Activated naive CD4-positive, alpha-beta T cell treated with Interleukin-2 at 50 U/mL for 16 hours (primary cell): ENCODE results near the gene PLD1.

Experiments
- DNase-seq: peaks from one replicate; pipeline ENCODE4 v3.0.0-alpha.2; 2020

Gene PLD1

GRCh38 chr3:171813278-171813896, 3.1 kb upstream of the PLD1 start:
- no peak for DNase-seq

DNA sequence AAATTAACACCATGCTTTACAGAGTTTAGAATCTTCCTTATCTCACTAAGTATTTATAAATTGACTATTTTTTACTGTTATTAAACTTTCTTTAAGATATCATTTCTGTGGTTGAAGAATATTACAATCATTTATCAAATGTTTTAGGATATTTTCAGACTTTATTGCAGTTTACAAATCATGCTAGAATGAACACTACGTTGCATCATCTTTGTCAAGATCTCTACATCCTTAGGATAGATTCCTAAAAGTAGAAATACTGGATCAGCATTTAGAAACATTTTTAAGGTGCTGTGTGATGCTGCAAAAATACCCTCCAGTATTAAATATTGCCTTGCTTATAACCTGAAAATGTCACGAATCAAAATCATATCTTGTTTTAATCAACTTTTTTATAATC, 2.5 kb upstream of the PLD1 start:
- no peak for DNase-seq

DNA sequence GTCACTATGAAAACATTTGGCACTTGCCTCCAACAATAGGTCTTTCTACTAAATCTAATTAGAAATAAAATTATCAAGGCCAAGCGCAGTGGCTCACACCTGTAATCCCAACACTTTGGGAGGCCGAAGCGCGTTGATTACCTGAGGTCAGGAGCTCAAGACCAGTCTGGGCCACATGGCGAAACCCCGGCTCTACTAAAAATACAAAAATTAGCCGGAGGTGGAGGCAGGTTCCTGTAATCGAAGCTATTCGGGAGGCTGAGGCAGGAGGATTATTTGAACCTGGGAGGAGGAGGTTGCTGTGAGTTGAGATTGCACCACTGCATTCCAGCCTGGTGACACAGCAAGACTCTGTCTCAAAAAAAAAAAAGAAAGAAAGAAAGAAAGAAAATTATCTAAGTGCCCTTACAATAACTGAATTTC, 1.6 kb upstream of the PLD1 start:
- no peak for DNase-seq

DNA sequence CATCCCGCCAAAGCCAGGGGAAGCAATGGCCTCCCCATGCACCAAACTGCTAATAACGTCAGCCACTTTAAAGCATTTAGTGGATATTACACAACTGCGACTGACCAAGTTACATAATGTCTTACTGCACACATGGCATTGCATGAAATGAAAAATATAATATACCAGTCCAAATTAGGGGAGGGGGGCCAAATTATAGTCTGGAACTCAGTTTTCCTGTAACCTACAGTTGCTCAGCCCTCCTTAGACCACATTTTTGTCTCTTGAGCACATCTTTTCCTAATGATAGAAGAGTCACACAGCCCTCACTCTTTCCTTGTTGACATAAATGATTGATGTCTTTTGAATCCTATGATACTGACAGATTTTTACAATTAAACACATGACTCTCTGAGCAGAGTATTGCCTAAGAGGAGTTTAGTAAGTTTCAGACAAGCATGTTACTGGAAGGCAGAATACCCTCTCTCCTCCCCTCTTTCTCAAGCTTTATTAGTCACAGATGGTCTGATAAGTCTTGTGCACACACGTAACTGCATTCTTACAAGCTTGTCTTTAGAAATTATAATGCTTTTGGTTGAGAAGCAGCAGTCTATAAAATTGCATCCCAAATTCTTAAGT, 1.1 kb upstream of the PLD1 start:
- no peak for DNase-seq

DNA sequence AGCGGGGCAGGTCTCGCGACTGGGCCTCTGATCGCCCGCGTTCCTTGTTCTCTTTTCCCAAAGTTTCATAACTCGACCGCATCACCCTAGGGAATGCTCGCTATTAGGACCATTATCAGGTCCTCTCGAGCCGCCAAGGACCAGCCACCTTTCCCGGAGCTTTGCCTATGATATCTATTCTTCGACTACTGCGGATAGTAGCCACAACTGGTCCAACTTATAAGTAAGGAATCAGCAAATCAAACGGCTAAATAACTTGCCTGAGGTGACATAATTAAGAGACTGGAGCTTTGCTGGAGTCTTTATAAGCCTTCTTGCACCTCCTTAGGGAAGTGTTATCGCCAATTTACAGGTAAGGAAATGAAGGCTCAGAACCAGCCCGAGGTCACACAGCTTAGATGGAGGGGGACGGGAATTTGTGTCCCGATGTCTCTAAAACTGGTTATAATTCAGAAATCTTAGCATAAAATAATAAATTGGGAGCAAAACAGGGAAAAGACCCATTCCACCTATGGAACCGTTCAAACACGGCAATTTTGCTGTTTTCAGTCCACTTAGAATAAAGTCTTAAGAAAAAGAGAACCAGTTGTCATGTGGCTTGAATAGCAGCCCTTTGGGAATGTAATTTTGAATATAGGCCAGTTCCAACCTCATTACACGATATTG, 479 bp upstream of the PLD1 start:
- no peak for DNase-seq

- no peak for DNase-seq
These were observed 747 bp downstream of the PLD1 start for GRCh38 chr3:171809611-171809860.

DNA sequence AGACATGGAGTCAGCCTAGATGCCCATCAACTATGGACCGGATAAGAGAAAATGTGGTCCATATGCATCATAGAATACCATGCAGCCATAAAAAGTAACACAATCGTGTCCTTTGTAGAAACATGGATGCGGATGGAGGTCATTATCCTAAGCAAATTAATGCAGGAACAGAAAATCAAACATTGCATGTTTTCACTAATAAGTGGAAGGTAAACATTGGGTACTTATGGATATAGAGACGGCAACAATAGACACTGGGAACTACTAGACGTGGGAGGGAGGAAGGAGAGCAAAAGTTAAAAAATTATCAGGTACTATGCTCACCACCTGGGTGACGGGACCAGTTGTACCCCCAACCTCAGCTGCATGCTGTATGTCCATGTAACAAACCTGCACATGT, 2.5 kb downstream of the PLD1 start:
- DNase-seq = no peak

- DNase-seq = no peak
These were observed 3.1 kb downstream of the PLD1 start for GRCh38 chr3:171807129-171807675.

DNA sequence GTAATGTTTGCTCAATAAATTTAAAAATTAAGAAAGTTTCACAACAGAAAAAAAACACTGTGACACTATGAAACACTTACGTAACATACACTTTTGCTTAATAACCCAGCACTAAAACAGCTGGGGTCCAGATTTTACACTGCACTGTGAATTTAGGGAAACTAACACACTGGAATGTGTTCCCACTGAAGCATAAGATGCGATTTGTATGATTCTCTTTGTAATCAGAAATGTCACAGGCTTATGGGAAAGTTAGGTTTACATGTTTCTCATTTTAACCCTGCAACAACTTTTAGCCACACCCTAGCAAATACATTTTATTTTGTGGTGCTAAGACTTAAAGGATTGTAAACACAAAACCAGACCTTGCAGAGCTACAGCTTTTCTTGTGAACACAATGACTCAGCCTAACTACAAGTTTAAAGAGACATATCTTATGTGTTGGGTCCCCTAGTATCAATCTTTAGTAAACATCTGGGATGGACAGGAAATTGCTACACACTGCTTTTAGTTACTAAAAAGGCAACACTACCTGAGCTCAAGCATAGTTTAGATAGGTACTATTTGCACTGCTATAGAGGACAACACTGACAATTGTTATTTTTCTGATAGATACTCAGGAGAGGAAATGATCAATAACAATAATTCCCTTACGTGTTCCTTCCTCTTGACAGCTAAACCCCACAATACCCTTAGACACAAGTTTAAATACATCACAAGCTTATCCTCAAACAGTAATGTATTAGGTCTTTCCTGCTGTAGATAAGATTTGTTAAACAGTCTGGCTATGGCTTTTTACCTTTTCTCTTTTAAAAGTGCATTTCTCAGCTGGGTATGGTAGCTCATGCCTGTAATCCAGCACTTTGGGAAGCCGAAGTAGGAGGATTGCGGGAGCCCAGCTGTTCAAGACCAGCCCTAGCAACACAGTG, 3.8 kb downstream of the PLD1 start:
- no peak for DNase-seq

- DNase-seq = no peak
These were observed 4.6 kb downstream of the PLD1 start for GRCh38 chr3:171805687-171806086.

DNA sequence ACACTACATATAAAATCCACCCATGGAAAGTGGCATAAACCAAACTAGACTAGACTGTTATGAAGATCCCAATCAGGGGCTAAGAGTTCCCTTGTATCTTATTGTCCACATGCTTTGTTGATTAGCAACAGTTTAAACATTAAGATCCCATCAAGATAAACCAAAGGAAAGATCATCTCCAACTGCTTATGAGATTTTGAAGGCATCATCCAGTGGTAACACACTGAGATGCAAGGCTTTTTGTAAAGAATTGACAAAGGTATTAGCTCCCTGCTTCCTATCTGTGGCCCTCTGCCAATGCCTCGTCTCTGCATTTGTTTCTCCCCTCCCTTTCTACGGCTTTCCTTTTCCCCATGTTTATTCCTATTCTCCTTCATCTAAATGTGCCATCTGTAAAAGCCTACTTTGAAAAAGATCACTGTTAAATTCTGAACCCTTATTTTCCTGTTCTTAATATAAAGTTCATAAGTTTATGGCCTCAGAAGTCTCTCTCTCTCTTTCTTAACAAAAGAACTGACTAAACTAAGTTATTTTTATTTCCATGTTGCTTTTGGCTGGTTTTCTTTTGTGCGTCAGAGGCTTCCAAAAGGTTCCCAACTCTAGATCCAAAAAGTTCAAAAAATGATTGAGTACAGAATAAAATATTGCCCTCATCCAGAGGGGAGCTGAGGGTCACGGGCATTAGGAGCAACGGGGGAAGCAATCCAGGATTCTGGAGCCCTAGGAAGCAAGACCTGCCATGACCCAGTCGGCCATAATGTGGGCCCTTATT, 5.5 kb downstream of the PLD1 start:
- DNase-seq = no peak

GRCh38 chr3:171803044-171803443, 7.2 kb downstream of the PLD1 start:
- no peak for DNase-seq

- DNase-seq = no peak
These were observed 7.7 kb downstream of the PLD1 start for GRCh38 chr3:171802590-171802956.

- DNase-seq = no peak
These were observed 8.3 kb downstream of the PLD1 start for GRCh38 chr3:171801738-171802589.

DNA sequence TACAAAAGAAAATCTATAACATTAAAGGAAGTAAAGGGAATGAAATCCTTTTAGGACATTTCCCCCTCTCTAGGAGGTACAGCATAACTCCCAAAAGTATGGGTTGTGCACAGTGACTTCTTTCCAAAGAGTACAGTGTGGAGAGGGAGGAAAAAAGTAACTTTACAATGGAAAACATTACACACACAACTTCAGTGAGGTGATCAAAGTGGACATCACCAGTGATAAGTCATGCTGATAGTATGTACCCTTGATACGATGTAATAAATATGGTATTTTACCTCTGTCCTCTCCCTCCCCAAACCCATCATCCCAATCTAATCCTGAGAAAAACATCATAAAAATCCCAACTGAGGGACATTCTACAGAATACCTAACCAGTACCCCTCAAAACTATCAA, 10.8 kb downstream of the PLD1 start:
- no peak for DNase-seq

DNA sequence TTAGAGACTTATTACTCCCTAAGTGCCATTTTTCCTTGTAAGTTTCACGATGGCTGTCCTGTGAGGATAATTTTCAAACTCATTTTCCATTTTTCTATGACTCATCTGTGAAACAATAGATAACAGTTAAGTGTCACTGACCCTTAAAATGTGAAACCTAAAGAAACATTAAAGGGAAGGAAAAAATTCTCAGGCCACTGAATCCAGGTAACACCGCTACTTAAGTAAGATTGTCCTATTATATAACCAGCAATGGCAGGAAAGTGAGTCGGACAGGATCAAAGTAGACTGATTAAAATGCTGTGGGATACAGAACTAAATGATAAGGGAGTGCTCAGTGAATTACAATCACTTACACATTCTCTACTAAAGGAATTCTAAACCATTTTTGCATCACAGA, 12.4 kb downstream of the PLD1 start:
- DNase-seq = no peak

DNA sequence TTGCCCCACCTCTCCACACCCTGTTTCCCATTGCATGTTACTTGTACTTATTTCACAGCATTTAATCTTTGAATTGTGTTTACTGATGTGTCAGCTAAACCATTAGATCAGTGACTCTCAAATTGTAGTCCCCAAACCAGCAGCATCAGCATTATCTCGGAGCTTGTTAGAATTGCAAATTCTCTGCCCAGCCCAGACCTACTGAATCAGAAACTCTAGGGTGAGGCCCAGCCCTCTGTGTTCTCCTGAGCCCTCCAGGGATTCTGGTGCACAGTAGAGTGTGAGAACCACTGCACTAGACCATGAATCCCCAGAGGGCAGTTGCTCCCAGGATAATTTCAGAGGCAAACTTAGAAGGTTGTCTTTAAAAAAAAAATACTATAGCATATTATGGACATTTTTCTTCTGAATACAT, 13.0 kb downstream of the PLD1 start:
- DNase-seq = no peak

DNA sequence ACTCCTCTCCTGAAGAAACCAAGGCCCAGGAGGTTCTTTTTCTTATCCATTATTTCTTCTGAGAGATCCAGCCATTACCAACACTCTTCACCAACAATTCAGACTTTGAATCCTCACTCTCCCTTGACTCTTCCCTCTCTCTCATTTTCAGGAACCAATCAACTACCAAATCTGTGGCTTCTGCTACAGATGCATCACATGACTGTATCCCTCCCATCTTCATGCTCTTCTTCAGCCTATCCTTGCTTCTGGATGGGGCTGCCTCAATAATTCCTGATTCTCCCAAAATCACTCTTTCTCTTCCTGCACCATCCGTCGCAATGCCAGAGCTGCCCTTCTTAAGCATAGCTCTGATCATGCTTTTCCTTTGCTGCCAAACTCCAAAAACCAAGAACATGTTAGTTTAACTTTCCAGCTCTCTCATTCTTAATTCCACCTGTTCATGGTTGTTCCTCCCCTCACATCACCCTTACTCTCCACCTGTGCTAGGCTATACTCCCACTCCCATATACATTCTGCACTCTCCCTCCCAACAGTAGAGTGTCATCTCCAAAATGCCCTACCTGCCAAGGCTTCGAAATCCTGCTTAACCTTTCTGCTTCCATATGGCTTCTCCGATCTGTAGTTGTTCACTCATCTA, 13.5 kb downstream of the PLD1 start:
- DNase-seq = no peak

- DNase-seq = no peak
These were observed 17.8 kb downstream of the PLD1 start for GRCh38 chr3:171792531-171792930.

DNA sequence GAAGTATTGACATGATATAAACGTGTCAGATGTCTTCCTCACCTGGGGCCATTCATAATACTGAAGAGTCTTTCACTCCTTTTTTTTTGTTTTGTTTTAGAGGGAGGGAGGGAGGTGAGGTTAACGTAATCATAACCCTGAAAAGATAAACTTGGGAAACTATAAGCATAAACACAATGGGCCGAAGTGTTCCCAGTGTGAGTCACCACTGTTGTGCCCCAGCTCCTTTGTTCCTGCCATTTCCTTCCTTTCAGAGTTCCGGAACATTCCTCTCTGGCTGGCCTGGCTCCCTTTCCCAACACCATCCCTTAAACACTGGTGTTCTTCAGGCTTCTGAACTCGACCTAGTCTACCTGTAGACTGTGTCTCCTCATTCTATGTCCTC, 18.6 kb downstream of the PLD1 start:
- no peak for DNase-seq
